Stimulated activated naive CD8-positive, alpha-beta T cell treated with anti-CD3 and anti-CD28 coated beads, Interleukin-15, amount 100 ng/mL, for 72 hours (primary cell): ENCODE results near the gene ANKRD33B.
A peak's percentile ranks its signal among the peaks of the same experiment; 100 is the strongest.

ENCODE experiments used
- ATAC-seq: fragments of 150-1000 bp; cut with Tn5 transposase; 2 replicates; pipeline ENCODE4 v1.10.0; 2021; ENCODE audit warnings: mild to moderate bottlenecking, moderate library complexity
- DNase-seq, 2 donors: peaks; one replicate each; pipeline ENCODE4 v3.0.0; 2021 to 2022
- H3K27ac Mint-ChIP-seq, 2 donors: one replicate each; pipeline ENCODE4 v1.8.0; 2022; ENCODE audit warnings: mild to moderate bottlenecking in 2 of 2, mixed read lengths in 2 of 2, moderate library complexity in 2 of 2
- H3K27me3 Mint-ChIP-seq: one replicate; pipeline ENCODE4 v1.8.0; 2022; ENCODE audit warnings: mixed read lengths
- H3K4me1 Mint-ChIP-seq: one replicate; pipeline ENCODE4 v1.8.0; 2022; ENCODE audit warnings: mild to moderate bottlenecking, mixed read lengths
- H3K4me3 Mint-ChIP-seq, 2 donors: one replicate each; pipeline ENCODE4 v1.8.0; 2022; ENCODE audit warnings: mild to moderate bottlenecking in 2 of 2, mixed read lengths in 2 of 2, moderate library complexity in 1 of 2
- H3K9me3 Mint-ChIP-seq, 2 donors: one replicate each; pipeline ENCODE4 v1.8.0; 2022; ENCODE audit warnings: mixed read lengths in 2 of 2

The ANKRD33B gene

DNA sequence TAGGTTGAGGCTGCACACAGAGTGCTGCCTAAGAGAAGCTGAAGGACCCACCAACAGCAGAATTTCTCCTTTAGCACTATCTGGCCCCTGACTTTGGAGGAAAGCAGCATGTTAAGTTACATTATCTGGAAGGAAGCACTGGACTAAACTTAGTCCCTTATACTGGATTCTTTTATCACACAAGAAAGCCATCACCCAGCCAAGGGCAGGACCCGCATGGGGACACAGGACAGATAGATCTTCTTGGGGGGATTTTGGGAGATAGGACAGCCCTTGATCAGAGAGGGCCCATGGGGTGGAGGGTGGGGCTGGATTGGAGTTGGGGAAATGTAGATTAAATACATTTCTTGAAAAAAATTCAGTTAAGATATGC, 14.4 kb downstream of the ANKRD33B start:
- H3K27ac Mint-ChIP-seq, result no peak overlapping the region

DNA sequence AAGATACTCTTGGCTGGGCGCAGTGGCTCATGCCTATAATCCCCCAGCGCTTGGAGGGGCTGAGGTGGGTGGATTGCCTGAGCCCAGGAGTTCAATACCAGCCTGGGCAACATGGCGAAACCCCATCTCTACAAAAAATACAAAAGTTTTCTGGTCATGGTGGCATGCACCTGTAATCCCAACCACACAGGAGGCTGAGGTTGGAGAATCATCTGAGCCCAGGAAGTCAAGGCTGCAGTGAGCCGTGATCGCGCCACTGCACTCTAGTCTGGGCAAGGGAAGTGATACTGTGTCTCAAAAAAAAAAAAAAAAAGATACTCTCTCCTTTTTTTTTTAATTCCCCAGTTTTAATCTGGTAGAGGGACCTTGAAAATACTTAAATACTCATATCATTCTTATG, 15.0 kb downstream of the ANKRD33B start:
- DNase-seq, result no peak
- Mint-ChIP-seq H3K27me3 (peaks cover 20% of the 10 kb centered on the region), H3K4me1 (peaks cover 71% of the 10 kb centered on the region), H3K4me3 (peak overlapping the region; percentile 4 to 61), H3K9me3 (no peaks in the 10 kb centered on the region), H3K27ac (no peak overlapping the region)
- no peak for ATAC-seq

More for the DNA sequence above, 14.4 kb downstream of the ANKRD33B start:
- Mint-ChIP-seq H3K4me1 (peaks cover 70% of the 10 kb centered on the region), H3K9me3 (no peaks in the 10 kb centered on the region), H3K4me3 (peak overlapping the region; percentile 24 to 53), H3K27me3 (peaks cover 14% of the 10 kb centered on the region)
- no peak for ATAC-seq
- no peak for DNase-seq

DNA sequence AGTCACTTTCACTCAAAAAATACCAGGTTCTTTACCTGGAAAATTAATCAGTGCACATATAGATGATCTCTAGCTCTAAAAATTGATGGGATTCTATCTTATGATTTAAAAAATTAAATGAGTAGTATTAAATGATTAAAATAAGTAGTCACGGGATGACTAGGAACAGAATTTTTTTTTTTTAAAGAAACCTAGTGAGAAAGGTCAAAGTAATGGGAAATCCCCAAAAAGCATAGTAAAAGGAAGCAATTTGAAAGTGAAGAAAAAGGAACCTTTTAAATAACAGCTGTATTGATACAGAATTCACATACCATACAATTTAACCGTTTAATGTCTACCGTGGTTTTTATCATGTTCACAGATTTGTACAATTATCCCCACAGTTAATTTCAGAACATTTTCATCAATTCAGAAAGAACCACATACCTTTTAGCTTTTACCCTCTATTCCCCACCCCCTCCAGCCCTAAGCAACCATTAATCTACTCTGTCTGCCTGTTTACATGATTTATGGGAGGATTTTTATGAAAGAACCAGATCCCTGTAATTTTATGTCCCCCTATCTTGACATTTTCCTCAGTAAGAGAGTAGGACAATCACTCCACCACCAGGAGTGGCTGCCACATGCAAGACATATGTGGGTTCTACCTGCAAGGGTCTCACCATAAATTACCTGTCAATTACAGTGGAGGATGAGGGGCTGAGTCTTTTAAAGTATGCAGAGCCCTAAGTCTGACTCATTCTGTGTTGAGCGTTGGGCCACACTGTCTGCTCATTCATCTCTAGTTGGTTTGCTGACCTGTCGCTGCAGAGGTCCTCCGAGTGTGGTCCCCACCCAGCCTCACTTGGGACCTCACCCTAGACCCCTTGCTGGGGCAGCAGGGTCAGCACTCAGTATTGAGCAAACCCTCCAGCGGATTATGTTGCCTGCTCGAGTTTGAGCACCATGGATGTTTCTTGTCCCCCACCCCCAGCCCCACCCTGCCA, 16.0 kb downstream of the ANKRD33B start:
- Mint-ChIP-seq H3K27ac (no peak overlapping the region), H3K9me3 (no peaks in the 10 kb centered on the region), H3K4me3 (peak overlapping the region; percentile 61 to 68), H3K4me1 (peaks cover 80% of the 10 kb centered on the region), H3K27me3 (peaks cover 29% of the 10 kb centered on the region)
- DNase-seq (no peak), ATAC-seq (peak; percentile 60)

DNA sequence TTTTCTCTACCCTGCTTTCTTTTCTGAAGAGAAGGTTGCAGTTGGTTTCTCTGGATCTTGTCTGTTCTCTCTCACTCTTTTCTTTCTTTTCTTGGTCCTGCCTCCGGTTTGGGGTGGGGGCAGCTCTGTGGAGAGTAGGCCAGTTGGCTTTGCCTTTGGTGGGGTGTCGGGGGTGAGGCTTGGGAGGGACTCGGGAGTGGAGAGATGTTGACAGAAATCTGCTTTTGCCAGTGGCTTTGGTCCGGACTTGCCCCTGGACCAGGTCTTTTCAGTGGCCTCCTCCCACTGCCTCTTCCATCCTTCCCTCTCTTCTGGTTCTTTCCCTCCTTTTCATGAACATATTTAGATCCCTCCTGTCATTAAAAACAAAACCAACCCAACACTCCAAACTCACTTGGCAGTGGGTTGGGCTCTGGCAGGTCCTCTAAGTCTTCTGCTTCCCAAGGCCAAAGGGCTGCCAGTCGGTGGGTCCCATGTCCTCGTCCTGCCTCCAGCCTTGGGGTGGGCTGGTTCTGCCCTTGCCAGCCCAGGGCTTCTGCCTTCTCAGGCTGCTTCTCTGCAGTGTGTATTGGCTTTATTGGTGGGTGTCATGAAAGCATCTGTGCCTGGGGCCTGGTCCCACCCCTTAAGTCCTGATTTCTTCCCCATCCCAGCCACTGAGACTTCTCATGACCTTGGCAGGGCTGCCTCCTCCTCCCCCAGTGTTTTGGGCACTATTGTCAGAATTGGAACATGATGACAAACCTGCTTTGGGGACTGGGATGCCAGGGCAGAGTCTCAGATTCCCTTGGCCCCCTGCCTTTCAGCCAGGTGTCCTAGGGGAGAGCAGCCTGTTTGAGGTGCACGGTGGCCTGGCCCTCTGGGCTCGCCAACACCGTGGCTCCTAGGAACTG, 16.9 kb downstream of the ANKRD33B start:
- peak overlapping the region; percentile 14 to 61 for H3K4me3 Mint-ChIP-seq
- H3K4me1 Mint-ChIP-seq, result peaks cover 90% of the 10 kb centered on the region
- no peak for ATAC-seq

DNA sequence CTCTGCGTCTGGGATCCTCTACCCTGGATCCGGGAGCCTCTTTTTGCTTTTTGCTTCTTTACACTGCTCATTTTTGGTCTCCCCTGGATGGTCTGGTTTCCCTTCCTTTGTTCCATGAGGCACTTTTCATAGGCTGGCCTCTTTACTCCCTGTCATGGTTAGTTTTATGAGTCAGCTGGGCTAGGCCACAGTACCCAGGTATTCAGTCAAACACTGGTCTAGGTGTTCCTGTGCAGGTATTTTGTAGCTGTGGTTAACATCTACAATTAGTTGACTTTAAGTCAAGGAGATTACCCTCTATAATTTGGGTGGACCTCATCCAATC, 17.5 kb downstream of the ANKRD33B start:
- DNase-seq (no peak), ATAC-seq (peak; percentile 57)
- Mint-ChIP-seq H3K27ac (no peak overlapping the region), H3K4me1 (peaks cover 95% of the 10 kb centered on the region), H3K9me3 (no peaks in the 10 kb centered on the region), H3K27me3 (peaks cover 38% of the 10 kb centered on the region), H3K4me3 (peak overlapping the region; percentile 14 to 30)

More for the DNA sequence above, 16.9 kb downstream of the ANKRD33B start:
- DNase-seq, result no peak
- H3K27ac Mint-ChIP-seq, result peak overlapping the region in 1 of 2 donors; percentile 86
- peaks cover 38% of the 10 kb centered on the region for H3K27me3 Mint-ChIP-seq
- no peaks in the 10 kb centered on the region for H3K9me3 Mint-ChIP-seq

DNA sequence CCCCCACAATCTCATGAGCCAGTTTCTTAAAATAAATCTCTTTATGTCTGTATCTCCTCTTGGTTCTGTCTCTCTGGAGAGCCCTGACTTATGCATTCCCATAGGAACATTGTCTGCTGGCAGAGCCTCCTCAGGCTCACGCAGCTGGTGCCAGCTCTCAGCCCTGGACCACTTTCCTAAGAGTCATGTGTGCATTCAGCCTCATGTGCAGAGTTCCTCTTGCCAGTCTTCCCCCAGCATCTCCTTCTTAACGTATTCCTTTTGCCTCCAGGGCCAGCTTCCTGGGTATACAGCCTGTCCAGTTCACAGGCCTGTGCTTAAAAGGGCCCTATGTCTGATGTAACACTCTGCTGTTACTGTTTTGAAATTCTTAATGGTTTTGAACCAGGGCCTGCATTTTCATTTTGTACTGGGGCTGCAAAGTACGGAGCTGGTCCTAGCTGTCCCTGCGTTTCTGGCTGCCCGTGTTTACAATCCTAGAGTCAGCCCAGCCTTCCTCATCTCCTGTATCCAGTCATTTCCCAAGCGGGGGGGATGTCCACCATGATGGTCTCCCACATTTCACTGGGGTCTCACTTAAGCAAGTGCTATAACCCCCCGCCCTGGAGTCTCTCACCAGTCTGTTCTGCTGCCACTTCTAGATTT, 18.1 kb downstream of the ANKRD33B start:
- Mint-ChIP-seq H3K9me3 (no peaks in the 10 kb centered on the region), H3K4me1 (peaks cover 93% of the 10 kb centered on the region), H3K27ac (no peak overlapping the region), H3K27me3 (peaks cover 38% of the 10 kb centered on the region), H3K4me3 (no peak overlapping the region)
- ATAC-seq (no peak), DNase-seq (no peak)

DNA sequence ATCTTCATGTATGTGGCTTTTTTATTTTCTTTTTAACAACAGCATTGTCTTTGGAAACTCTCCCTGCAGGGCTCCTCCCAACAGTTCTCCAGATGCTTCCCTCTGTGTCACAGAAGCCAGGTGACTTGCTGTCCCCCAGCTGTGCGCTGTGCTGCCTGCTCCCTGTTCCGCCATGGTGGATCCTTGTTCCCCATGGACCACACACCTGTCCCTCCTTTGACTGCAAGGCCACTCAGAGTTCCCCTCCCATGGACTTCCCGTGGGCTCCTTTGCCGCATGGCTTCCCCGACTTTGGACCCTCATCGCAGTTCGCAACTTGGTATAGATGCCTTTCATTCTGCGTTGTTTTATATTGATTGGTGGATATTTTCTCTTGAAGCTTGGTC, 18.6 kb downstream of the ANKRD33B start:
- no peak overlapping the region for H3K4me3 Mint-ChIP-seq
- H3K9me3 Mint-ChIP-seq, result no peaks in the 10 kb centered on the region
- no peak for DNase-seq
- peaks cover 88% of the 10 kb centered on the region for H3K4me1 Mint-ChIP-seq
- H3K27ac Mint-ChIP-seq, result no peak overlapping the region
- ATAC-seq, result no peak
- peaks cover 38% of the 10 kb centered on the region for H3K27me3 Mint-ChIP-seq

DNA sequence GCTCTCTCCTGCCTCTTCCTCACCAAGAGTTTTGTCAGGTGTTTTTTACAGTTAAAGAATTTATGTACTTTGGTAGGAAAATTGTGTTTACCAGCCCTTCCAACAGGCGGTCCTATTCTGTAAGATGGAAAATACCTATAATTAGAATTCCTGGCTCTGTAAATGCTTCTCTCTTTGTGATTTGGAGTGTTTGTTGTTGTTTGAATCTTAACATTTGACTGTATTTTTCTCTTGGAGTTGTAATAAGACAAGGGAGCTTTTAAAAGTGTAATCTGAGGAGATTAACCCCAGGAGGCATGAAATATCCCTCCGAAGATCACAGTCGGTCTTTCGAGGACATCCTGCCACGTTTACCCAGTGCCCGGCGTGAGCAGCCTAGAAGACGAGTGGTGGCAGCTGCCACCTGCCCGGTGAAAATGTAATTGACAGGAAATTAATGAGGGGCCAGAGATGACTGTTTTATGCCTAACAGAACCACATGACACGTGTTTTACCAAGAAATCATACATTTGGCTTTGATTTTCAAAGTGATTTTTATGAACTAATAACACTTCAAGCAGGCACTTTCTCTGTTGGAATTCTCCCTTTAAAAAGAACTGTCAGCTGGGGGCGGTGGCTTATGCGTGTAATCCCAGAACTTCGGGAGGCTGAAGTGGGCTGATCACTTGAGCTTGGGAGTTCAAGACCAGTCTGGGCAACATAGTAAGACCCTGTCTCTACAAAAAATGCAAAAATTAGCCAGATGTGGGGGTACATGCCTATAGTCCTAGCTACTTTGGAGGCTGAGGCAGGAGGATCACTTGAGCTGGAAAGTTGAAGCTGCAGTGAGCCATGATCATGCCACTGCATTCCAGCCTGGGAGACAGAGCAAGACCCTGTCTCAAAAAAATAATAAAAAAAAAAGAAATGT, 20.0 kb downstream of the ANKRD33B start:
- no peak for DNase-seq
- Mint-ChIP-seq H3K27me3 (peaks cover 50% of the 10 kb centered on the region), H3K27ac (no peak overlapping the region), H3K9me3 (no peaks in the 10 kb centered on the region), H3K4me1 (peaks cover 75% of the 10 kb centered on the region), H3K4me3 (peak overlapping the region; percentile 17 to 32)
- peak; percentile 31 for ATAC-seq

DNA sequence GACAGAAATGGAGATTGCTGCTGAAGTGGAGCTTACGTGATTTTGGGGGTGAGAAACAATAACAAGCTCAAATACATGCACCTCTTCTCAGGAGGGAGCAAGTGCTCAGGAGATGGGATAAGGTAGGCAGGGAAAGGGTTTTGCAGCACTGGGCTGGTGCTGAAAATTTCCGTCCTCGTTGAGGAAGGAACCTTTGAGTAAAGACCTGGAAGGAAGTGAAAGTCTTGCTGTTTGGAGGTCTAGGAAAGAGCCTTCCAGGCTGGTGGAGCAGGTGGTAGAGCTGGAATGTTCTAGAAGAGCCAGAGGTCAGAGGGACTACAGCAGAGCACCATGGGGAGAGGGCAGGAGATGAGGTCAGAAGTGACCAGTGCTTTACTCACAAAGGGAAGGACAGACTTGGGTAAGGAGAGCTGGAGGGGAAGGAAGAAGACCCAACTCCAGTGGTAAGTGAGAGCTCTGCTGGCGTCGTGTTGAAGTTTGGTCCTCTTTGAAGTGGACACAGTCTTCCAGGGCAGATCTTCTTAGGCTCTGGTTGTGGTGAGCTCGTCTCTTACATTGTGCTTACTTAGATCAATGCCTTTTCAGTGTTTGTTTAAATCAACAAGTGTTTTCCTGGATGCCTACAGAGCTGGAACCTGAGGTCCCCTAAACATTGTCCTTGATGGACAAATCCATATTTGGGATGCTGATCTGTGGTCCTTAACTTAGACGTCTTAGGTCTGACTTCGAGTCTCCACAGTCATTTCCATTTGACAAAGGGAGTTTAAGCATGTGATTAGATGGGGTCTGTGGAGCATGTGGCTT, 21.0 kb downstream of the ANKRD33B start:
- H3K4me1 Mint-ChIP-seq, result peaks cover 72% of the 10 kb centered on the region
- peaks cover 0 to 6% of the 10 kb centered on the region in 2 donors for H3K9me3 Mint-ChIP-seq
- H3K4me3 Mint-ChIP-seq, result no peak overlapping the region
- DNase-seq (no peak), ATAC-seq (no peak)
- H3K27me3 Mint-ChIP-seq, result peaks cover 60% of the 10 kb centered on the region
- H3K27ac Mint-ChIP-seq, result no peak overlapping the region

DNA sequence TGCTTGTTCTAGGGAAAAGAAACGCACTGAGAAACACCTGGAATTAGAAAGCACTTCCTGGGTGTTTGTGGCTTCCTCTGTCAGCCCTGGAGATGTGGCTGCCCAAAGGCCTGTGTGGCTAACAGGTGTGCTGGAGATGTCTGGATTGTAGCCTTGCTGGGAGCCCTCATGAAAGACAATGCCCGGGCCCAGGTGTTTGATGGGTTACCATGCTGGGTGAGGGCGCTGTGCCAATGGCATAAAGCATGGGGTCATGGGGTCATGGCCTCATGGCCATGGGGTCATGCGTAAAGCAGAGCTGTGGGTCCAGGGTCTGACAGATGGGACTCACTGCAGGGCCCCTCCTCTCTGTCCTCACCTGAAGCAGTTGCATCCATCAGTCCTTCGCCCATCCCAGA, 21.6 kb downstream of the ANKRD33B start:
- Mint-ChIP-seq H3K9me3 (peaks cover 0 to 10% of the 10 kb centered on the region in 2 donors), H3K27me3 (peaks cover 66% of the 10 kb centered on the region), H3K4me1 (peaks cover 66% of the 10 kb centered on the region), H3K4me3 (no peak overlapping the region), H3K27ac (no peak overlapping the region)
- ATAC-seq (no peak), DNase-seq (no peak)

DNA sequence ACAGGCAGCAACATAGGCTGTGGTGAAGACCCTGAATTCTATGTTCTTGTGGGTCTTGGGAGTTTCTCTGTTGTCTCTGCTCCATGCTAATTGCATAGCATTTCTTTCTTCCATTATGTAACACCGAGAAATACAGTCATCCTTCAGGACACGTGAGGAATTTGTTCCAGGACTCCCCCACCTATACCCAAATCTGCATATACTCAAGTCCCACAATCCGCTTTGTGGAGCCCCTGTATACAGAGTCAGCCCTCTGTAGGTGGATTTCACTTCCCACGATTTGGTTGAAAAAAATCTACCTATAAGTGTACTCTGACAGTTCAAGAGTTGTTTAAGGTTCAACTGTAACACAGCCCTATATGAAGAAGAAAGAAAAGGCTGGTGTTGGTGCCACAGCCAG, 22.1 kb downstream of the ANKRD33B start:
- Mint-ChIP-seq H3K4me1 (peaks cover 62% of the 10 kb centered on the region), H3K4me3 (no peak overlapping the region), H3K27ac (no peak overlapping the region), H3K27me3 (peaks cover 68% of the 10 kb centered on the region), H3K9me3 (peaks cover 0 to 10% of the 10 kb centered on the region in 2 donors)
- ATAC-seq (peak; percentile 37), DNase-seq (no peak)

DNA sequence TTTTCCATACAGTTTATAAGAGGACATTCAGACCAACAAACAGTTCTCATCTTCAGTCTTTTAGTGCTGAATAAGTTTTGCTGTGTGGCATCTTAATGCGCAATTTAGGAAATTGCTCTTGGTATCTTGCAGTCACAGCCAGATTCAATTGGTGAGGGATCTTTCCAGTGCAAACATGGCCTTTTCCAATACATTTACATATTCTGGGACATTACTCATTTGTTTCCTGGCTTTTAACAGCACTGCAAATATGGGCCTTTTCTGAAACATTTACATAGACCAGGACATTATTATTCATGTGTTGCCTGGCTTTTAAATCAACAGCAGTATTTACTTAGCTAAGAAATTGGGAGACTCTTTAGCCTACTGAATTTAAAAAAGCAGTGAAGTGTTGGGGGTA, 22.7 kb downstream of the ANKRD33B start:
- ATAC-seq, result no peak
- Mint-ChIP-seq H3K27ac (peak overlapping the region in 1 of 2 donors; percentile 54), H3K9me3 (peaks cover 0 to 10% of the 10 kb centered on the region in 2 donors), H3K4me3 (no peak overlapping the region), H3K4me1 (peaks cover 56% of the 10 kb centered on the region), H3K27me3 (peaks cover 68% of the 10 kb centered on the region)
- DNase-seq, result no peak

DNA sequence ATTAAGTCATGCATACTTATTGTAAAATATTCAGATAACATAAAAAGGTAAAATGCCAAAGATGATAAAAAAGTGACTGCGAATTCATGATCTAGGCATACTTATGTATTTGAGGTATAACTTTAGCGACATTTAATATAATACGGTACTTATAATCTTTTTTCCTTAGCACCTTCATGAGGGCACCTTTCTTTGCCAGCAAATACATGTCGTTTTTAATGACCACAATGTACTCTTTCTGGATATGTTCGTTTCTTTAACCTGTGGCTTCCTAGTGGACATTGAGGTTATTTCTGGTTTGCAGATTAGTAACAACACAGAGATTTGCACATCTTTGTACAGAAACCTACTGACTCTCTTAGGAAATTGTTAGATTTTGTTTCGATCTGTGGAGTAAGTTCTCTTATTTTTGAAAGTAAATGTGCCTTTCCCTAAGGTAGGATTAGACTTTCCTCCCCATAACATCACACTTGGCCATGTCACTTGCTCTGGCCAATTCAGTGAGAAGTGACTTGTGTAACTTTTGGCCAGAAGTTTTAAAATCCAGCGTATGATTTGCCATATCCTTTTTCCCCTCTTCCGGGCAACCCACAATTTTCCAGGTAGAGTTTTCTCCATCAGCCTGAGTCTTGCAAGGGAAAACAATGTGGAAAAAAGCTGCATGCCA, 24.4 kb downstream of the ANKRD33B start:
- H3K4me3 Mint-ChIP-seq, result no peak overlapping the region
- ATAC-seq, result no peak
- H3K27me3 Mint-ChIP-seq, result peaks cover 56% of the 10 kb centered on the region
- peaks cover 52% of the 10 kb centered on the region for H3K4me1 Mint-ChIP-seq
- H3K9me3 Mint-ChIP-seq, result peaks cover 0 to 10% of the 10 kb centered on the region in 2 donors
- DNase-seq, result no peak
- H3K27ac Mint-ChIP-seq, result no peak overlapping the region
